GM18520 (cell line): ENCODE measurements around the gene RBMS3.

Experiments
- ATAC-seq: cut with Tn5 transposase; IDR thresholded peaks from one replicate; pipeline ENCODE4 v1.9.1; 2021; ENCODE audit not compliant: unreplicated experiment

RBMS3 gene

DNA sequence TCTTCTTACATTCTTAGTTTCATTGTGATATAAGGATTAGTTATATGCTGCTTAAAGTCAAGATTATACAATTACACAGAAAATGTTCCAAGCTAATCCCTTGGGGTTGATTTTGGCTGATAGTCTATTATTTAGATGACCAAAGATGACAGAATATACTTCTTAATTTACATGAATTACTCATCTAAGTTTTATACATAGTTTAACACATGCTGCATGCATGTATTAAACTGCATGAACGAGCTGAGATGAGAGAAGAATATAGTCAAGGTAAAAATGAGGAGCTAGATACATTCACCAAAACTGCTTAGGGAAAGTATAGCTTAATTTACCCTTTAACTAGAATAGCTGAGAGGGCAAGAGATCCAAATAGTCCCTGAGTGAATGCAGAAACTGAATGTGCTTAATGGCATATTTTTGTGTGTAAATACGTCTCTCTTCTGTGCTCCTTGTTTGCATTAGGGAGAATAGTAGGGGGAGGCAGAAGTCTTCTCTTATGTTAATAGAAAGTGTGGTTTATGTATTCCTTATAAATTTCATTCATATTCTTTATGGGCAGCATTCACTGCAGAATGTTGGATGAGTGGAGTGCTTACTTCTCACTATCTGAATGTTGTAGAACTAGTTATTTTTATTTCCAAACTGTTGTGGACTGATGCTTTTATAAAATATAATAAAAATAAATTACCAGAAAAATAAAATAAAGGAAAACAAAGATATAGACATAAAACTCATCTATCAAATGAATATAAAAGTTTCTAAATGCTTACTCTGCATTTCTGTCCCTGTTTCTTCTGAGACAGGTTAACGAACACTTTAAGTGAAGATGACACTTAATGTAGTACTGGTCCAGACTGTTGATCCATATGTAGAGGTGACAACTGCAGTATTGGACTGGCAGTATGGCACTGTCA lies 327.8 kb downstream of the RBMS3 start:
- ATAC-seq, result no peak

DNA sequence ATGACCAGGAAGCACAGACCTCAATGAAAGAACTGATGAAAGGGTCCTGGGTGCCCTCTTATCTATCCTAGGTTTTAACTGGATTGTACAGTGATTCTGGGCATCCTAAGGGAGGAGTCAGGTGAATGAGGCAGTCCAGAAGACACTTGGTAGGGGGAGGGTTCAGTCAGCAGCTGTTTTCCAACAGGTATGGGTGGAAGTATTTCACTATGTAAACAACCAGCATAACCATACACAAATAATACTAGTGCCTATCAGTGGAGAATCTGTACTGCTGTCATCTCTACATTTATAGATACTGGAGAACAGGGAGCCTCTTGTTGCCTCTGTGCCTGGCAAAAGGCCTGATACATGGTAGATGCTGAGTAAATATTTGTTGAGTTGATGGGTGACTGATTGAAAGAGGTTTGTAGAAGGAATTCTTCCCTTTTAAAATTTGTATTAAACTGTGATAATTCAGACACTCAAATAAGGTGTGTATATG lies 328.5 kb downstream of the RBMS3 start:
- no peak for ATAC-seq

DNA sequence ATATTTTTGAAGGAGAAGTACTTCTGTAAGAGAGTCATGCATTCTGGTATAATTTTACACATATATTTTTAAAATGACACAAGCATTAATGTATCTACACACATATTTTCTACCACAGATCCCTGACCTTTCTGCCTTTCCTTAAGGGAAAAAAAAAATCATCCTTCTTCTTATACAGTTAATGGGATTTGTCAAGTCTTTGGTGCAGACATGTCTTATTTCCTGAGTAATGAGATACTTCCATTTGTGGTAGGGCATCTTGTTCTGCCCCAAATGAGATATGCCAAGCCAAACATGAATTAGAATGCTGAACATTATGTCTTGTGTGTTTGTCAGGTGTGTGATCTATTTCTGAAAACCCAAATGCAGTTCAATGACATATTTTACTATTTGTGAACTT lies 329.9 kb downstream of the RBMS3 start:
- ATAC-seq, result no peak

DNA sequence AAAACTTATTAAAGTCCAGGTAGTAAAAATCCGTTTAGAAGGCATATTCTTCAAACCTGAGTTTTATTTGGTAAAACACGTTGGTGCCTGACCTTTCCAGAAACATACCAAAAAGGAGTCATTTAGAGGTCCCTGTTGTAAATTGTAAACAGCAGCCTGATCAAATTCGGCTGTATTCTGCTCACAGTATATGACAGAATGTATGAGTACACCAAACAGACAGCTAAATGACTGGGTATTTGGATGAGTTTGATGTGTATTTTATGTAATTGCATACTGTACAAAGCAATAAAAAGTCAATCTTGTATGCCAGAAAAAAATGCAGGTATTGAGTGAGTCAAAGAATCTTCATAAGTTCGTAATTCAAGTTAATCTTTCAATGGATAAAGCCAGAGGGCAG lies 330.4 kb downstream of the RBMS3 start:
- ATAC-seq, result no peak

DNA sequence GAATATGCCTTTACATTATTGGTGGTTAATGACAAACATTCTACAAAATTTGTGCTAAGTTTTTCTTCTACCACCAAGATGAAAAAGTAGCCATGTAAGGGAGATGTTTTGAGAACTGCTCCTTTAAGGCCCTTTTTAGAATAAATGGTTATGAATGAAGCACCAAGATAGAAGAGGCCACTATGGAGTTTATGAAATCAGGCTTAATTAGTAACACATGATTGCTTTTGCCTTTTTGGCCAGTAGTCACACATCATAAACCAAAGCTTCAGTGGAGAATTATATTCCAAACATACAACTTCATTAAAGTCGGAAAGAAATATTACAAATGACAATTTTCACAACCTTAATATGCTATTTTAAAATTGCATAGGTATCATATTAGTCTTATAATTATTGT lies 331.7 kb downstream of the RBMS3 start:
- no peak for ATAC-seq

DNA sequence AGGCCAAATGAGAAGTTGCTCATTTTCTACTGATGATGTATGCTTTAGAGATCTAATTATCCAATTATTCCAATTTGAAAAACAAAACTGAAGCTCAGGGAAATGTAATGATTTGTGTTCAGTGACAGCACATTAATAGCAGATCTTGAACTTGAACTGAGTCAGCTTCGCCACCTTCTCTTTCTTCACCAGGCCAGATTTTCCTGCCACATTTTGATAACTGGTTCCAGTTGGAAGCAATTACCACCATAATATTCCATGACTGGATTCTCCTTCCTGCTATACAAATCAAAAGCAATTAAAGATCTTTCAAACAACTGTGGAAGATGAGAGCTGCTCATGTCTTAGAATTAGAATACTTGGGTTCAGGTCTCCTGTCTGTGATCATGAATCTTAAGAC lies 334.1 kb downstream of the RBMS3 start:
- ATAC-seq, result no peak

DNA sequence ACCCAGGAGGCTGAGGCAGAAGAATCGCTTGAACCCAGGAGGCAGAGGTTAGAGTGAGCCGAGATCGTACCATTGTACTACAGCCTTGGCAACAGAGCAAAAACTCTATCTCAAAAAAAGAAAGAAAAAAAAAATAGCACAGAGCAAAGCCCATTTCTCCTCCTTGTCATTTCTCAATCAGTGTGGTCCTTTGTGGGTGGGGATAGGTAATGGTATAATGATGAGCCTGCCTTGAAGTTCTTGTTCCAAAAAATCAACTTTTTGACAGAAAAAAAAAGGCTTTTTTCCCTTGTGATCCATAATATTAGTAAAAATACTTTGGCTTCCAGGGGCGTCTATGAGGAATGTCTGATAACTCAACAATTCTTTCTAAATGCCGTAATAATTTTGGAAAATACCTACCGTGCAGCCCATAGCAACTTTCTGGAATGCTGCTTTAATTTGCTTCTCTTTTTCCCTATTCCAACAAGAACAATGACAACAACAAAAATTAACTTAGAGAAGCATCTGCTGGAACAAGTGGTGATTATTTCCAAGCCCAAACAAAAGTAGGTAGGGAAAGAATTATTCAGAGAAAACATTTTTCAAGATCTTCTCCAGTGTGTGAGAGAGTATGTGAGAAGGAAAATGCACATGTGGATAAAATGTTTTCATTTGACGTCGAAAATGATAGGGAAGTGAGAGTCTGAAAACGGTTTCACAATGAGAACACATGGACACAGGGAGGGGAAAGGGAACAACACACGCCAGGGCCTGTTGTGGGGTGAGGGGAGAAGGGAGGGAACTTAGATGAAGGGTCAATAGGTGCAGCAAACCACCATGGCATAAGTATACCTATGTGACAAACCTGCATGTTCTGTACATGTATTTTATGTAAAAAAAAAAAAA lies 337.8 kb downstream of the RBMS3 start:
- ATAC-seq, result no peak

DNA sequence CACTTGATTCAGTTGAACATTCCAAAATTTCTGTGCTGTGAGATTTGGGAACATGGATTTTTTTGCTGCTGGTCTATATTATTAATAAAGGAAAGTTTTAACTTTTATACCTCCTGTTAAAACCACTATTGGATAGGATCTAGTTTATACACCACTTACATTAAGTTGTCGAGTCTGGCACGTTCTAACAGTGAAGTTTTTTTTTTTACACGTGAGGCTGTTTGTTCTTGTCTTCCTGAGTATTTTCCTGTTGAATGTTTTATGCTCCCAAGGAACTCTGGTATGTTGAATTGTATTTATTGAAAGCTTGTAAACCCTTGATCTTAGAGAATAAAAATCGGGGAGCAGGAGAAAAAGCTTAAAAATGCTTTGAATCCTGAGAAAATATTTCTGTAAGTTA lies 338.8 kb downstream of the RBMS3 start:
- ATAC-seq, result no peak

DNA sequence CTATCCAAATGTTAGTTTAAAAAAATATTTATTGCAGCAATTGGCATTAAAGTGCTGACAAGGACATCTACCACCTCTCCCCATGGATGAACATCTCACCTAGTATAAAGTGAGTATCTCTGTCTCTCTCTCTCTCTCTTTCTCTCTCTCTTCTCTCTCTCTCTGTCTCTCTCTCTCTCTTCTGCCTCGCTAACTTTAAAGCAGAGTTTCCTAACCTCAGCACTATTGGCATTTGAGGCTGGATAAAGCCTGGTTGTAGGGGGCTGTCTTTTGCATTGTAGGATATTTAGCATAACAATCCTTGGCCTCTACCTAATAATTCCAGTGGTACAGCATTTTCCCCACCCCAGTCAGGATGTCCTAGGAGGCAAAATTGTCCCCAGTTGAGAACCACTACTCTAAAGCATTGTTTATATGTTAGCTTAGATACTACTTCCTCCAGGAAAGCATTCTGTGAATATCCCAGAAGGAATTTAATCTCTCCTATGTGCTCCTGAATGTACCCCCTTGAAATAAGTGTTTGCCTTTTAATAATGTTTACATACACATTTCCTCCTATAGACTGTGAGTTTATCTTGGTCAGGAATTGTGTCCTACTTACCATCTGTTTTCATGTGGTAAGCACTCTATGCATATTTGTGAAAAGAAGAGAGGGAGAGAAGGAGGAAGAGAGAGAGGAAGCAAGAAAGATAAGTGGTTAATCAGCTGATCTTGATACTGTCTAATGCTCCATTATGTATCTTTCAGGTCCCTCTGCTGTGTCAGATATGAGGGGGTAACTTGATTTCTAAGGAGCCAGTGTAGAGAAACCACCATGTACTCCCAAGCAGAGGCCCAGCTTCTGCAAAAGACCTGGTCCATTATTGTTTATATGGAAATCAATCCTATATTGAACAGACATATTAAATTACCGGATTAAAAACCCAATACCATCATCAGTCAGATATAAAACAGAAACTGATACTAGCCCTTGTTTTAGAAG lies 346.6 kb downstream of the RBMS3 start:
- ATAC-seq, result no peak

DNA sequence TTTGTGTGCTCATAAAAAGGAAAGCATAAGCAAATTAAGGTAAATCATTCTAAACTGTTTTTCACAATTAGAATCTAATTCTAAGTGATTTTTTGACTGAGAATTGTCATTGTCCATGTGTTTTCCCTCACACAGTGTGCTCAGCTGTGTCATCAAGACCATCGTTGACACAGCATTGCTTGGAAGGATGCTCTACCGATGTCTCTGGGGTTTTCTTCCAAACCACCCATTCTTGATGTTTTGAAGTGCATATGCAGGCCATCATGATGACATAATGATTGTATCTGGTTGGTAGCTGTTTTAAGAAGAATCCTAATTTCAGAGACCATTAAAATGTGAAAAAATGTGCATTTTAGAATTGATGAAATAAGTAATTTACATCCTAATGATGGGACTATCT lies 347.9 kb downstream of the RBMS3 start:
- ATAC-seq, result no peak

DNA sequence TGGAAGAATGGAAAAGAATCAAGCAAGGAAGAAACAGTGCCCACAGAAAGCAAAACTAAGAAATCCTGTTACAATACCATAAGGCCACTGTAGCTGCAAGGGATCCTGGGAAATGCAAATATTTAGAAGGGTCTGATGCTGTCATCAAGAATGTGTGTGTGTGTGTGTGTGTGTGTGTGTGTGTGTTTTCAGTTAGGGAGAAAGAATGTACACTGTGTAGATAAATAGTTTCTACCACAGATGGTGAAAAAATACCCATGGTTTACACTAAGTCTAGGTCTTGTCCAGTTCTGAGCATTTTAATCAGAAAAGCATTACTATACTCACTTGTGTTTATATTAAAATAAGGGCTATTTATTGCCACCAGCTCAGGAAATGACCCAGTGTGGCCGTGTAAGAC lies 355.0 kb downstream of the RBMS3 start:
- no peak for ATAC-seq

DNA sequence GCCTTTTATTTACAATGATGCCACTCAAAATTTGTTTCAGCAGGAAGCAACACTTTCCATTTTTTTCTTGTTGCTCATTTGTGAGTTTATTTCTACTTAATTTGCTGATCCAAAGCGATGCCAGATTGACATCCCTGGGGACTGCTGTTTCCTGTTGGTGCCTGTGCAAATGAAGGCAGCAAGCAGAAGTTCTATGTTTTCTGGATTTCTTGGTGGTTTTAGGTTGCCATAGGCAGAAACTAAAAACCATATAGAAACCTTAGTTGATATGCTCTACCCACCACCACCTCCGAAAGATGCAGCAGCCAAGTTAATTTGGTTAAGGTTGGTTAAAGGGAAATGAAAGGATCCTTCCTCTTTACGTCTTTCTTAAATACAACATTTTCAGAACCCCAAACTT lies 356.2 kb downstream of the RBMS3 start:
- ATAC-seq, result no peak

DNA sequence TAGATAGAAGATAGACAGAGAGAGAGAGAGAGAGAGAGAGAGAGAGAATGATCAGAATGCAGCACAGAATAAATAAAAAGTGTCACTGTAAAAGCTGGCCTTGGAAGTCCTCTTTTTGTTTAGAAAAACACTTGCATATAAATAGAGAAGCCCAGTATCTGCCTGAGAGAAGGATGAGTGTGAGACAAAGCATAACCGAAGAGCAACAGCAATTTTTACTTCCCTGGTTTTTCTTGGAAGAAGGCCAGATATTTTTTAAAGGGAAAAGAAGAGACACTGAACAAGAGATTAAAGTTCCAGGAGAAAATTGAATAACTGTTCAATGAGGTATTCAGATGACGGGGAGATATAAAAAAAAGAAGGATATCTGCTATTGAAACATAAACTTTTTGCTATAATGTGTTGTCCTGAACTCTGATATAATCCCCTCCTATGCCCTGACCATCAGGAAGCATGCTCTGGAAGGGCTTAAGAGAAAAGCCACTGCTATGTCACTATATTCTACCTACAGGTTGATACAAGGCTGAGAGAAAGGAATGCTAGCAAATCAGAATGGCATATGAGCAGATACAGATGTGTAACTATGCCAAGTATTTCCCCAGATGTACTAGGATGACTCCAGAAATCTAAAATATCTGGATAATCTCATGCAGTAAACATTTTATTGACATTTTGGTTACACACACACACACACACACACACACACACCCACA lies 358.9 kb downstream of the RBMS3 start:
- ATAC-seq, result no peak

DNA sequence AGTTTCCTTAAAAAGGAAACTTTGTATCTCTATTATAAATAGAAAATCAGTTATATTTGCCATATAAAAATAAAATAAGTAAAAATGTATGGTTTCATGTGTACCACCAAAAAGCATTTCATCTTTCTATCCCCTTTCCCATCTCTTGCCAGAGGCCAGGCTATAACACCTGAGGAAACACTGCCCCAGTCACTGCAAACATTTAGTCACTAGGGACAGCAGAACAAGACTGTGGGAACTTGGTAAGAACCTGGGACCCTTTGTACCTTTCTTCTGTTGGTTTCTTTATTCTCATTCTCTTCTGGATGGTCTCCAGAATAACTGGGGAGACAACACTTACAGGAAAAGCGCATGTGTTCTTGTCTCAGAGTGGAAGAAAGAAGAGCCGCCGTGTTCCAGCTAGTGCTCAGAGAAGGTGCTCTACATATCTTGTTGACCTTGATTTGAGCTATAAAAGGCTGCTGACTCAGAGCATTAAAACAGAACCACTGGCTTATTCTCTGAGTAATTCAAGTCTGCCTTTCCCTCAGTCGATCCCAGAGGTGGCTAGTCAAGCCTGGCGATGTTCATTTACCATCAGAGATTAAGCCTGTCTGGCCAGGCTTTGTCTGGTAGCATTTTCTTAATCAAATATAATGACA lies 361.6 kb downstream of the RBMS3 start:
- ATAC-seq, result no peak

DNA sequence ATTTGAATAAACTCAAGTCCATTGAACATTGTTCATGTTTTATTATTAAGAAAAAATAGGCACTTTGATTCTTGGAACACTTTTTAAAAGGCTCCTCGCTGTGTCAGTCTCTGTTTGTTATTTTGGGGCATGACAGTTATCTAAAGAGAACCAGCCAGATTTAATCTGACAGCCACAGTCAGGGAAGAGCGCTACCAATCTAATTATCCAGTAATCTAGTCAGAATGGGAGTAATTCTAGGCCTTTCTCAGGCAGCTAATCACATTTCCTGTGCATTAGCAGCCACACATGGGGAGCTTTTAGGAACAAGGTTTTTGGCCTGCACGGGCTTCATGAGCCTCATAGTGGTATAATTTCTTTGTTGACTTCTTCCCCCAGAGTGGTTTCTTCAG lies 362.2 kb downstream of the RBMS3 start:
- no peak for ATAC-seq

DNA sequence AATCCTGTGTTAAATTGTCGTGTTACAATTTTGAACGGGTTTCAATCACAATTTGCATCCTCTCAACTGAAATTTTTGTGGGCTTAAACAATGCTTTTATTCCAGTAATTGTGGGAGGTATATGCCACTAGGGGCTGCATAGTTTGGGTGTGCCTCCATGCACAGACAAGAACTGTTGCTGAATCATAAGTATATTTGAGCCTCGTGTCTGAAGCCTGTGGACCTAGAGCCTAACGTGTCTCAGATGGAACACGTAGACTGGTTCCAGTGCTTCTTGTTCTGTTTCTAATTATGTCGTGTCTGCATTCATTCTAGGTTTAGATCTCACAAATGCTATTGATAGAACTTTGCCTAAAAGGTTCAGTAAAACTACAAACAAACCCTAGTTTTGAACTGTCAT lies 363.4 kb downstream of the RBMS3 start:
- ATAC-seq, result no peak

DNA sequence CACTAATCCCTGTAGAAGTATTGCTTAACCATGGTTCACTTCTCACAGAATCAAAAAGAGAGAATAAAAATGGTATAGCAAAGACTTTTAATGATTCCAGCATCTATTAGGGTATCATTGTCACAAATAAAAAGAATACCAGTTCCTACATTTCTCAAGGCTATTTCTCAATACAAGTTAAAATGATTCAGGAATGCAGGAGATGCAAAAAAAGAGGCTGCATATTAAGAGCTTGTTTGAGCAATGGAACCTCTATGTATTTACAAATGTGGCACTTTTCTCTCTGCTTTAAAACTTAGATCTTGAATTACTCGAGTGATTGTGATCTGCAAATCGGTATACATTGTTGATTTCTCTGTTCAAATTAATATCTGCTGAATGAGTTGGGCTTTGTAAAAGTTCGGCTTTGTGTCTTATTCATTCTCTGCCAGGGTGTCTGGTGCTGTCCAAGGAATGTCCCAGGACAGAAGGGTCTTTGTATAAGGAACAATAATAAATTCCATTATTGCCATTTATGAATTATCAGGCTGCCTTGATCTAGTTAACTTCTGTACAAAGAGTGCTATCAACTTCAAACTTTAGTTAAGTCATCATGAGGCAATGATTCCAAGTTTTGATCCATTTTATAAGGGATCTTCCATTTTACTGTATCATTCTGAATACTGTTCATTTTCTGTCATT lies 364.2 kb downstream of the RBMS3 start:
- ATAC-seq, result no peak

DNA sequence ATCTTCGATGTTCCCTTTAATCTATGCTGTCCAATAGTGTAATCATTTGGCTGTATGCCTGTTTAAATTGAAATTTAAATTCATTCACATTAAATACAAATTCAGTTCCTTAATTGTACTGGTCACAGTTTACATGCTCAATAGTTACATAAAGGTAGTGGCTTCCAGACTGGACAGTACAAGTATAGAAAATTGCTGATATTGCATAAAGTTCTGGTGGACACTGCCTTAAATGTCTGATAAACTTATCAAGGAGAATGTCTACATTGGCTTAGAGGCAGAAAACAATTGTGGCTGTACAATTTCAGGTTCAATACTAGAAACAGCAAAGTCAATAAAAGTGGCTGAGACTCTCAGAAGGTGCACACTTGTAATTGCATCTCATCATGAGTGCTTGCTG lies 365.2 kb downstream of the RBMS3 start:
- no peak for ATAC-seq
